Thoracic aorta (tissue), 2 donors: ENCODE results near the gene MIPEP. TPM values are rescaled to one million over a fixed set of nuclear protein-coding genes. Genes with fewer than 3 reads are reported as not detected.

Source experiments
- ATAC-seq: fragments of 150-250 bp; one replicate; pipeline ENCODE4 v1.8.0; 2017; ENCODE audit warnings: low read depth; ENCODE audit not compliant: insufficient number of reproducible peaks, low FRiP score
- DNase-seq: peaks from one replicate; pipeline ENCODE4 v3.0.0-alpha.2; 2020; ENCODE audit warnings: low spot score
- H3K27ac ChIP-seq, 2 donors: fragments of 200-600 bp; sonication (generic); 1 replicate in 1 of 2; 2 replicates in 1 of 2; pipeline ENCODE4 v1.5.1; 2016; ENCODE audit warnings: mild to moderate bottlenecking in 2 of 2, moderate library complexity in 2 of 2
- H3K27me3 ChIP-seq: fragments of 200-600 bp; sonication (generic); replicated peaks from 2 replicates; pipeline ENCODE4 v1.6.0; 2016; ENCODE audit warnings: mild to moderate bottlenecking; ENCODE audit not compliant: insufficient read depth
- H3K36me3 ChIP-seq: fragments of 200-600 bp; sonication (generic); one replicate; pipeline ENCODE4 v1.5.1; 2016
- H3K4me1 ChIP-seq, 2 donors: fragments of 200-600 bp; sonication (generic); 1 replicate in 1 of 2; 2 replicates in 1 of 2; pipeline versions ENCODE4 v1.5.1 to v1.6.0; 2016; ENCODE audit warnings: low read depth in 2 of 2, mild to moderate bottlenecking in 1 of 2; ENCODE audit not compliant: control insufficient read depth in 1 of 2
- H3K4me3 ChIP-seq: fragments of 200-600 bp; sonication (generic); 2 replicates; pipeline ENCODE4 v1.5.1; 2016; ENCODE audit warnings: mild to moderate bottlenecking
- H3K9me3 ChIP-seq: fragments of 200-600 bp; sonication (generic); 2 replicates; pipeline ENCODE4 v1.5.1; 2016
- CTCF ChIP-seq: fragments of 200-600 bp; sonication (generic); IDR thresholded peaks from one replicate; pipeline ENCODE4 v1.5.1; 2019; ENCODE audit warnings: antibody characterized with exemption
- total RNA-seq, 2 donors: library from RNA; depleted of rRNA; stranded (reverse); fragments of >200 nt; gene quantifications; one replicate each; pipeline versions ENCODE4 v1.1.0 to v1.2.3, GENCODE V29; 2016

MIPEP gene
- total RNA-seq, 2 donors from 2014 or later, result 11.6 to 12.0 TPM

- no peak overlapping the region for H3K27ac ChIP-seq
- ATAC-seq, result no peak
- no peak for DNase-seq
- no peaks in the 10 kb centered on the region for H3K4me1 ChIP-seq
- H3K4me3 ChIP-seq, result no peak overlapping the region
- no peaks in the 10 kb centered on the region for H3K9me3 ChIP-seq
- no peaks in the 10 kb centered on the region for H3K36me3 ChIP-seq
- no peaks in the 10 kb centered on the region for H3K27me3 ChIP-seq
- no peak for TF ChIP-seq CTCF
Measured at GRCh38 chr13:23922005-23922932, 33.1 kb upstream of the MIPEP start.

DNA sequence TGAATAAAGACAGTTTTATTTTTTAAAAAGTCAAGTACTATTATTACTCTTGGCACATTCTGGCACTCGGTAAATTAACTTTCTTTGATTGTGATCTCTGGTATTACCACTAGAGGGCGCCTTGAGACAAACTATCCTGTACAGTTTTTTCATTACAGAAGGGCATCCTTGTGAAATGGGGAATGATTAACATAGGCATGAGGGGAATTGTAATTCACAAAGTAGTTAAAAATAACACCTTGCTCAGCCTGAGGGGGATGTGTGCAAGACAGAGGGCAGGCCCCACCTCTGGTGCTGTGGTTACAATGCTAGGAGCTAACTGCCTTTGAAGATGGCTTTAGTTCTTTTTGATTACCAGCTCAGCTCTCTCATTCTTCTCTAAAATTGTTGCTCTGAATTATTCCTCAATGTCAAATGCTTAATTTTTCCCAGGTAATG lies 32.3 kb upstream of the MIPEP start:
- ATAC-seq, result no peak
- Histone ChIP-seq H3K36me3 (no peaks in the 10 kb centered on the region), H3K4me1 (no peaks in the 10 kb centered on the region), H3K9me3 (no peaks in the 10 kb centered on the region), H3K27ac (no peak overlapping the region), H3K4me3 (no peak overlapping the region), H3K27me3 (no peaks in the 10 kb centered on the region)
- peak; percentile 51 for TF ChIP-seq CTCF
- no peak for DNase-seq

- Histone ChIP-seq H3K36me3 (no peaks in the 10 kb centered on the region), H3K9me3 (no peaks in the 10 kb centered on the region), H3K4me1 (no peaks in the 10 kb centered on the region), H3K27me3 (no peaks in the 10 kb centered on the region), H3K4me3 (no peak overlapping the region), H3K27ac (no peak overlapping the region)
- TF ChIP-seq CTCF, result no peak
- ATAC-seq (no peak), DNase-seq (no peak)
Measured at GRCh38 chr13:23919006-23919405, 29.8 kb upstream of the MIPEP start.

DNA sequence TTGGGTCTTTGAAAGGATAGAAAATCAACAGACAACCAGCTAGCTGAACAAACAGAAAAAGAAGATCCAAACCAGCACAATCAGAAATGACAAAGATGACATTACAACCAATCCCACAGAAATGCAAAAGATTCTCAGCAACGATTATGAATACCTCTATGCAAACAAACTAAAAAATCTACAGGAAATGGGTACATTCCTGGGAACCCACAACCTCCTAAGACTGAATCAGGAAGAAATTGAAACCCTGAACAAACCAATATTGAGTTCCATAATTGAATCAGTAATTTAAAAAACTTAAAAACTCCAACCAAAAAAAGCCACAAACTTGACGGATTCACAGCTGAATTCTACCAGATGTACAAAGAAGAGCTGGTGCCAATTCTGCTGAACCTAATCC lies 29.0 kb upstream of the MIPEP start:
- no peaks in the 10 kb centered on the region for H3K36me3 ChIP-seq
- ATAC-seq (no peak), DNase-seq (no peak)
- H3K27ac ChIP-seq, result no peak overlapping the region
- no peak for TF ChIP-seq CTCF
- H3K4me1 ChIP-seq, result no peaks in the 10 kb centered on the region
- H3K9me3 ChIP-seq, result no peaks in the 10 kb centered on the region
- no peaks in the 10 kb centered on the region for H3K27me3 ChIP-seq
- no peak overlapping the region for H3K4me3 ChIP-seq

DNA sequence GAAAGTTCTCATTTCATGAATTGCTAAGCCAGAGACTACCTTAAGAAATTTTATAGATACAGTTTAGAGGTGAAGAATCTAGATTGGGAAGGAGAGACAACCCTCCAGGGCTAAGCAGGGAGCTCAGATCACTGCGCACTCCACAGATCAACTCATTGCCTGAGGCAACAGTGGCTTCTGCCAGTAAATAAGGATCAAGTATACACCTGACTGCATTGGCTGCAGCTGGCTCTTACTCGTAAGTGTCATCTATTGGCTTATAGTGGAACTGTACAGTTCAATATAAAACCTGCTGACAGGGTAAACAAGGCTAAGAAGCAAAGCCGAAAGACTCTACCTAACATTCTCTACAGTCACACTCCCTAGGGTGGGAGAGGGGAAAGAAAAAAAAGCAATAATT lies 26.1 kb upstream of the MIPEP start:
- DNase-seq, result no peak
- Histone ChIP-seq H3K9me3 (no peaks in the 10 kb centered on the region), H3K27me3 (no peaks in the 10 kb centered on the region), H3K36me3 (no peaks in the 10 kb centered on the region), H3K4me1 (no peaks in the 10 kb centered on the region), H3K27ac (no peak overlapping the region), H3K4me3 (no peak overlapping the region)
- TF ChIP-seq CTCF, result no peak
- no peak for ATAC-seq
